ENCODE results near the gene TRAT1.

Gene TRAT1

GRCh38 chr3:108862865-108863798, 40.5 kb downstream of the TRAT1 start:
- no peak for DNase-seq

DNA sequence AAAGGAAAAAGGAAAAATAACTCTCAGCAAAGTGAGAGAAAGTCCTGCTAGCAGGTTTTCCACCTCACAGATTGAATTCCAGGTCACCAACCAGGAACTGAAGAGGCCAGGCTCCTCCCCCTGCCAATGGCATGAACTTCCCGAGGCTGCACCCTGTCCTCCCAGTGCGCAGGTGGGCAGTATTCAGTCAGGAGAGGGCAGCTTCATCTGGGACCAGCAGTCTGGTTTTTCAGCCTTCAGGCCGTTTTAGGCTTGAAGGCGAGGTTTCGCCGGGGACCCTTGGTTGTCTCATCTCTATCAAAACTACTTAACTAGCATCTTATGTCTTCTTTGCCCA, 41.2 kb downstream of the TRAT1 start:
- no peak for DNase-seq

GRCh38 chr3:108877901-108878300, 55.3 kb downstream of the TRAT1 start:
- no peak for DNase-seq

DNA sequence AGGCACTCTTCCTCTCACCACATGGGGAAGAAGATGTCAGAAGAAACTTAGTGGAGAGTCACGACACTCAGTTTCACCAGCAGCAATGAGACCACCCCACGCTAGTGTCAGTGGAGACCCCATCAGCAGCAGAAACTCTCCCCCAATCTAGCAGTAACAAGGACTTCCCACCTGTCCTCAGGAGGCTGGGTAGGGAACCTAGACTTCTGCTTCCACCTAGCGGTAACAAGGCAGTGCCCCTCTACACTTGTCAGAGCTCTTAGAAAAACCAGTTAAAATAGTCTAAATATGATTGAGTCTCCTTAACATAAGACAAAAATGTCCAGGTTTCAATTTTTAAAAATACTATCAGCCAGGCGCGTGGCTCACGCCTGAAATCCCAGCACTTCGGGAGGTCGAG, 57.3 kb downstream of the TRAT1 start:
- DNase-seq = no peak

DNA sequence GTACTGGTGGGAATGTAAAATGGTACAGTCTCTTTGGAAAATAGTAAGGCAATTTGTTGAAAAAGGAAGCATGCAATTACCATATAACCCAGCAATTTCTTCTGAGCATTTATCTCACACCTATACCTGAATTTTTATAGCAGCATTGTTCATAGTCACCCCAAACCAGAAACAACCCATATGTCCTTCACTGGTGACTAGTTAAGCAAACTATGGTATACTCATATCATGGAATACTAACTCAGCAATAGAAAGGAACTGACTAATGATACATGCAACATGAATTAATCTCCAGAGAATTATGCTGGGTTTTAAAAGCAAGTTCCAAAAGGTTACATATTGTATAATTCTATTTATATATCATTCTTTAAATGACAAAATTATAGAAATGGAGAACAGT, 60.2 kb downstream of the TRAT1 start:
- no peak for DNase-seq

- DNase-seq = no peak
These were observed 60.8 kb downstream of the TRAT1 start for GRCh38 chr3:108883373-108883772.

DNA sequence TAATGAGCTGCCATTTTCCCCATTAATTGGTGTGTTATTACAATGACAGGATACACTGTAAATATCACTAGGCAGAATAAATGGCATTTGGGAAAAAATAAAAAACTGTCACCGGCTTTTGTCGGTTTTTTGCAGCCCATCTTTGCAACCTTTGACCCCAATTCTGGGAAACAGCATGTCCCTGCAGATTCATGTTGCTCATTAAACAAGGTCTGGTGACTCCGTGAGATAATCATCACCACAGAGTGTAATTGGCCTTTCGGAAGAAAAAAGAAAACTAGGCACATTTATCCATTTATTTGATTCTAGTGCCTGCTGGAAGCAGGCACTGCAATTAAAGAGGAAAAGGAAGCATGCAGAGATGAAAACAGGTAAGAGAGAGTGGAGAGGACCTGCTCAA, 64.5 kb downstream of the TRAT1 start:
- no peak for DNase-seq

DNA sequence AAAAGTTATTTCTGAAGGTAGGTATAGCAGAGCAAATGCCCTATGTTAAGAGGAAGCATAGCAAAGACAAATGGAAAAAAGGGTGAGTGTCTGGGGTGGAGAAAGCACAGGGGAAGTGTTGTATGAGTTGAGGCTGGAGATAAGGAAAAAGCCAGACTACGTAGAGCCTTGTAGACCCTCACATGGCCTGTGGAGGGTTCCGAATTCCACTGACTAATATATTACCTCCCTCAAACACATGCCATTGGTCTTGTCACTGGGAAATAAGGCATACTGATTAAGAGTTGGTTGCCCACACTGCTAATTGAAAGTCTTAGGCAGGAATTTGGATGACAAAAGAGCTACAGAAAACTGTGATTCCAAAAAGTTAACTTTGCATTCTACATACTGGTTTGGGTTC, 65.2 kb downstream of the TRAT1 start:
- no peak for DNase-seq

DNA sequence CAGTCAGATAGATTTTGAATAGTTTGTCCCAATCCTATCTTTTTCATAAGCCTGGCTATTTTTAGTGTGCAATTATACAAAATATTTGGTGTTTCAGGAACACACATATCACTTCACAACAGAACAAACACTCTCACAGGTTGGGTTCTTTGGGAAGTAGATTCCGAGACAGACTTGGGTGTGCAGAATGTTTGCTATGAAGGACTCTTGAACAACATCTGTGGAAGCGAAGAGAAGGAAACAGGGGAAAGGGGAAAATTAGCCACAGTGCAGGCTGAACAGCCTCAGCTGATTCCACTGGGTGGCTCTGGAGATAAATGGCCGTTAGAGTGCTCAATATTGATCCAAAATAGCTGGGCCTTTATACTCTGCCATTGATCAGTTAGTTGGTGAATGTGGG, 69.2 kb downstream of the TRAT1 start:
- no peak for DNase-seq

DNA sequence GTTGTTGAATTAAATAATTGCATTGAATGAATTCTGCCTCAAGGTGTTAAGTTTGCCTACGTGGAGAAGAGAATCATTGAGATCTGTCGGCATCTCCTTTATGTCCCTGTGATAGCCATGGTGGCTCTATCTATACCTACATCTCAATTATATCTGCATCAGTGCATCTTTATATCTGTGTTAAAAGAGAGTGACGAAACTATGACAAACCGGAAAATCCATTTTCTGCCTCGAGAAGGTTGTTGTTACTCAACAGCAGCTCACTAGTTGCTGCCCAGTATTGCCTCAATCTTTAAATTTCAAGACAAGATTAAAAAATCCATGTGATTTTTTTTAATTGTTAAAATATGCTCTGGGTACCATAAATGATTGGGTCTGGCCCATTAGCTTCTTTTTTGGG, 72.4 kb downstream of the TRAT1 start:
- no peak for DNase-seq

- DNase-seq = no peak
These were observed 75.3 kb downstream of the TRAT1 start for GRCh38 chr3:108897883-108898282.

GRCh38 chr3:108899530-108899929, 76.9 kb downstream of the TRAT1 start:
- DNase-seq = no peak

All from hematopoietic multipotent progenitor cell treated with erythropoietin and hydrocortisone succinate and interleukin-3 and kit ligand, for 6 days (in vitro differentiated cells).